H1 (cell line): ENCODE results near the gene LRATD1. TPM values are rescaled to one million over a fixed set of nuclear protein-coding genes. Genes with fewer than 3 reads are reported as not detected.

Experiments used
- CTCF ChIA-PET: fragments of 300-600 bp; sonication (Branson Sonifier 250); formaldehyde crosslinking; loops from one replicate; lab custom pipeline; 2021; ENCODE audit not compliant: partially characterized antibody; lab: Charles Lee
- POLR2A ChIA-PET: fragments of 300-600 bp; sonication (Branson Sonifier 250); formaldehyde crosslinking; loops from one replicate; lab custom pipeline; 2021; ENCODE audit warnings: inconsistent platforms; ENCODE audit not compliant: partially characterized antibody; lab: Charles Lee
- DNase-seq, 2 experiments: peaks; one replicate each; pipeline versions ENCODE4 v3.0.0 to v3.0.0-alpha.2; 2010 to 2022; ENCODE audit warnings: low spot score in 2 of 2, low read depth in 1 of 2, mixed read lengths in 1 of 2
- FAIRE-seq: peaks from 2 replicates; lab custom pipeline; 2011; peaks lifted over from hg19 to GRCh38; lab: Jason Lieb, UNC
- H2AFZ ChIP-seq: 2 replicates; pipeline ENCODE4 v1.8.1; 2012; ENCODE audit warnings: low read length, inconsistent platforms
- H2AK5ac ChIP-seq: 2 replicates; pipeline ENCODE4 v1.6.1; 2013; ENCODE audit warnings: low read depth, low read length
- H2BK120ac ChIP-seq: replicated peaks from 2 replicates; pipeline ENCODE3; 2013; ENCODE audit warnings: low read depth, low read length, inconsistent platforms
- H2BK12ac ChIP-seq: 2 replicates; pipeline ENCODE4 v1.6.1; 2013; ENCODE audit warnings: low read depth, low read length
- H2BK15ac ChIP-seq: 2 replicates; pipeline ENCODE4 v1.6.1; 2013; ENCODE audit warnings: low read length
- H2BK20ac ChIP-seq: 2 replicates; pipeline ENCODE4 v1.6.1; 2013; ENCODE audit warnings: low read length
- H2BK5ac ChIP-seq: 2 replicates; pipeline ENCODE4 v1.6.1; 2013; ENCODE audit warnings: low read depth, low read length
- H3K14ac ChIP-seq: 2 replicates; pipeline ENCODE4 v1.6.1; 2013; ENCODE audit warnings: inconsistent platforms; ENCODE audit not compliant: insufficient read length
- H3K18ac ChIP-seq: 2 replicates; pipeline ENCODE4 v1.6.1; 2013; ENCODE audit warnings: low read length; ENCODE audit errors: extremely low read depth
- H3K23ac ChIP-seq: 2 replicates; pipeline ENCODE4 v1.6.1; 2013; ENCODE audit warnings: inconsistent platforms; ENCODE audit not compliant: insufficient read length
- H3K23me2 ChIP-seq: 2 replicates; pipeline ENCODE4 v1.6.1; 2013; ENCODE audit warnings: low read depth, low read length
- H3K27ac ChIP-seq: 2 replicates; pipeline ENCODE4 v1.6.1; 2011; ENCODE audit warnings: low read depth, low read length, inconsistent platforms
- H3K27me3 ChIP-seq, 4 experiments: replicated peaks in 1 of 4; 1 replicate in 1 of 4; 2 replicates in 3 of 4; pipeline versions ENCODE4 v1.6.1 to v1.8.1; 2011 to 2013; ENCODE audit warnings: low read length in 3 of 4, mild to moderate bottlenecking in 3 of 4, inconsistent platforms in 2 of 4, mixed read lengths in 2 of 4, moderate library complexity in 1 of 4; ENCODE audit not compliant: control insufficient read depth in 3 of 4, insufficient read depth in 3 of 4; ENCODE audit errors: extremely low read depth in 1 of 4
- H3K36me3 ChIP-seq, 4 experiments: 2 replicates each; pipeline versions ENCODE4 v1.6.1 to v1.8.1; 2011 to 2013; ENCODE audit warnings: mild to moderate bottlenecking in 4 of 4, low read length in 3 of 4, moderate library complexity in 2 of 4, control low read depth in 1 of 4, inconsistent platforms in 1 of 4; ENCODE audit not compliant: insufficient read depth in 4 of 4, control insufficient read depth in 2 of 4
- H3K4ac ChIP-seq: replicated peaks from 2 replicates; pipeline ENCODE3; 2013; ENCODE audit warnings: low read length, low read depth, mixed read lengths, inconsistent platforms; ENCODE audit not compliant: insufficient read length
- H3K4me1 ChIP-seq, 4 experiments: replicated peaks in 1 of 4; 1 replicate in 1 of 4; 2 replicates in 3 of 4; pipeline versions ENCODE4 v1.6.1 to v1.8.1; 2011 to 2013; ENCODE audit warnings: low read length in 3 of 4, inconsistent platforms in 2 of 4, mixed read lengths in 1 of 4; ENCODE audit not compliant: insufficient read depth in 4 of 4, control insufficient read depth in 3 of 4
- H3K4me2 ChIP-seq, 2 experiments: 2 replicates each; pipeline versions ENCODE4 v1.6.1 to v1.8.1; 2011 to 2013; ENCODE audit warnings: low read depth in 2 of 2, low read length in 2 of 2, control low read depth in 1 of 2, inconsistent platforms in 1 of 2, mild to moderate bottlenecking in 1 of 2; ENCODE audit not compliant: insufficient read depth in 1 of 2
- H3K4me3 ChIP-seq, 4 experiments: fragments of 200-600, 300-600 bp in 1 of 4; sonication (generic), shearing (Covaris generic), sonication (Bioruptor Twin) in 1 of 4; 2 replicates each; pipeline versions ENCODE4 v1.5.1 to v1.8.1; 2011 to 2016; ENCODE audit warnings: low read length in 4 of 4, low read depth in 3 of 4, control low read depth in 2 of 4, inconsistent platforms in 2 of 4, mild to moderate bottlenecking in 2 of 4, mixed read lengths in 1 of 4, moderate library complexity in 1 of 4; ENCODE audit not compliant: insufficient read depth in 2 of 4; ENCODE audit errors: extremely low read depth in 1 of 4
- H3K56ac ChIP-seq: replicated peaks from 2 replicates; pipeline ENCODE3; 2013; ENCODE audit warnings: low read depth, mild to moderate bottlenecking, mixed read lengths, low read length, inconsistent platforms; ENCODE audit not compliant: insufficient read length
- H3K79me1 ChIP-seq: 2 replicates; pipeline ENCODE4 v1.6.1; 2013; ENCODE audit warnings: low read depth, low read length, control low read depth
- H3K79me2 ChIP-seq, 2 experiments: 2 replicates each; pipeline versions ENCODE4 v1.6.1 to v1.8.1; 2012 to 2013; ENCODE audit warnings: low read length in 2 of 2, mild to moderate bottlenecking in 2 of 2, inconsistent platforms in 1 of 2; ENCODE audit not compliant: insufficient read depth in 2 of 2, control insufficient read depth in 1 of 2
- H3K9ac ChIP-seq, 4 experiments: replicated peaks in 1 of 4; 1 replicate in 1 of 4; 2 replicates in 3 of 4; pipeline versions ENCODE4 v1.6.1 to v1.8.1; 2011 to 2013; ENCODE audit warnings: low read depth in 3 of 4, low read length in 3 of 4, control low read depth in 2 of 4, mild to moderate bottlenecking in 2 of 4, moderate library complexity in 2 of 4, inconsistent platforms in 1 of 4; ENCODE audit errors: extremely low read depth in 1 of 4
- H3K9me3 ChIP-seq, 2 experiments: 2 replicates each; pipeline versions ENCODE4 v1.6.1 to v1.8.1; 2012 to 2013; ENCODE audit warnings: mild to moderate bottlenecking in 2 of 2, moderate library complexity in 2 of 2, control low read depth in 1 of 2, inconsistent platforms in 1 of 2, low read depth in 1 of 2, low read length in 1 of 2, mixed read lengths in 1 of 2; ENCODE audit not compliant: insufficient read depth in 2 of 2
- H4K20me1 ChIP-seq, 2 experiments: replicated peaks in 1 of 2; 2 replicates each; pipeline versions ENCODE3 to v1.8.1; 2011 to 2013; ENCODE audit warnings: inconsistent platforms in 2 of 2, low read length in 2 of 2, mild to moderate bottlenecking in 1 of 2; ENCODE audit not compliant: insufficient read depth in 2 of 2, control insufficient read depth in 1 of 2
- H4K5ac ChIP-seq: 2 replicates; pipeline ENCODE4 v1.6.1; 2013; ENCODE audit warnings: low read length, low read depth, mixed read lengths, inconsistent platforms; ENCODE audit not compliant: insufficient read length
- H4K8ac ChIP-seq: 2 replicates; pipeline ENCODE4 v1.8.0; 2013; ENCODE audit warnings: mild to moderate bottlenecking, moderate library complexity, low read length, inconsistent platforms; ENCODE audit not compliant: insufficient read depth; ENCODE audit errors: extremely low read depth
- H4K91ac ChIP-seq: replicated peaks from 2 replicates; pipeline ENCODE3; 2013; ENCODE audit warnings: low read length, mixed read lengths, inconsistent platforms; ENCODE audit not compliant: insufficient read length
- CBX8 ChIP-seq: fragments of 300-800, 300-1000 bp; sonication (generic); IDR thresholded peaks from 2 replicates; pipeline ENCODE4 v1.7.1; 2016; ENCODE audit warnings: low read depth, low read length, borderline replicate concordance
- CREB1 ChIP-seq: IDR thresholded peaks from 2 replicates; pipeline ENCODE4 v1.6.1; 2012; ENCODE audit warnings: inconsistent platforms
- KDM4A ChIP-seq: IDR thresholded peaks from one replicate; pipeline ENCODE4 v1.7.1; 2012; ENCODE audit warnings: low read depth, mild to moderate bottlenecking, moderate library complexity, low read length, inconsistent platforms; ENCODE audit not compliant: severe bottlenecking
- NRF1 ChIP-seq: IDR thresholded peaks from 2 replicates; pipeline ENCODE4 v1.6.1; 2011; ENCODE audit warnings: mild to moderate bottlenecking, low read depth, low read length, improper control_type of control experiment
- SUZ12 ChIP-seq: fragments of 200-600 bp; sonication (generic); IDR thresholded peaks from 2 replicates; pipeline ENCODE4 v1.6.1; 2012; ENCODE audit warnings: mild to moderate bottlenecking, inconsistent platforms, low read length, moderate library complexity, mixed read lengths
- TCF12 ChIP-seq: IDR thresholded peaks from 2 replicates; pipeline ENCODE4 v1.6.1; 2011; ENCODE audit warnings: low read depth, mild to moderate bottlenecking, low read length
- WGBS, 2 experiments: shearing (Covaris generic) in 1 of 2; methylation state at CpG; one replicate each; pipeline versions ENCODE4 v1.1.6 to v1.1.7; 2013 to 2015; ENCODE audit warnings: low lambda C conversion rate in 2 of 2, mixed read lengths in 2 of 2, inconsistent platforms in 1 of 2, low coverage in 1 of 2, missing lambda C conversion rate in 1 of 2; ENCODE audit not compliant: insufficient replicate concordance in 2 of 2, insufficient coverage in 1 of 2, insufficient read length in 1 of 2; ENCODE audit errors: extremely low coverage in 1 of 2, missing lambda C conversion rate in 1 of 2; 5-methylcytosine and 5-hydroxymethylcytosine counted together
- polyA plus RNA-seq, 7 experiments: library from polyadenylated mRNA; depleted of rRNA in 3 of 7; stranded (reverse) in 5 of 7; unstranded in 2 of 7; fragments of >200 nt in 5 of 7; fragments of 200-250 nt in 2 of 7; gene quantifications; 1 replicate in 5 of 7; 2 replicates in 1 of 7; 4 replicates in 1 of 7; pipeline versions ENCODE4 v1.2.1 to v1.2.3, GENCODE V29; 2011 to 2013; ENCODE audit warnings: missing spikeins in 2 of 7, mixed read lengths in 2 of 7
- total RNA-seq: library from RNA; stranded (reverse); fragmentation: NEBNext Ultra II Directional; extraction: Animal tissue kit (Norgen Biotek cat#: 25700); gene quantifications from 2 replicates; pipeline ENCODE4 v1.2.1, GENCODE V29; 2021

Gene LRATD1
- total and polyA plus RNA-seq, 2 of the 8 experiments (the other 6 are each of a cell fraction or from before 2014, with no cell fraction given) = 1.2 to 2.3 TPM

DNA sequence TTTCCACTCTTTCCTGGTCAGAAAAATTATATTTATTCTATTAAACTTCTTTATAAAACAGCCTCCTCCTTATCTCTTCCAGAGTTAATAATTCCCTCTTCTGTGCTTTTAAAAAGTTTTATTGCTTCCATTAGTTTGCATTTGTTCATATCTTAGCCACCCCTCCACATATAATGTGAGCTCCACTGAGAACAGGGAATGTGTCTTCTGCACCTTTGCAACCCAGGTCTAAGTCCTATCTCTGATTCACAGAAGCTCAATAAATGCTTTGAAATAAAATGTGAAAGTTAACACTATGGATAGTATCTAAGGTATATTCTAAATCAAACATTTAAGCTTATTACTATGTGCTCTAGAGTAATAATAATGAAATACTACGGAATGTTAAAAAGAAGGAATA is 9.3 kb upstream of the LRATD1 start:
- 30% methylated on average over 1 of the region's 1 CpG; no CpG with 5 or more reads in 1 of the 2 experiments for whole genome bisulfite sequencing, 2 experiments
- no peaks in the 10 kb centered on the region for H3K36me3 ChIP-seq
- H3K9me3 ChIP-seq = no peaks in the 10 kb centered on the region
- no peak overlapping the region for H2AFZ ChIP-seq
- no peak overlapping the region for H3K4me2 ChIP-seq
- no peak overlapping the region for H3K4me3 ChIP-seq
- H2BK15ac ChIP-seq = no peak overlapping the region
- no peak overlapping the region for H3K18ac ChIP-seq
- no peak overlapping the region for H3K9ac ChIP-seq
- no peaks in the 10 kb centered on the region for H3K4me1 ChIP-seq
- no peaks in the 10 kb centered on the region for H3K79me1 ChIP-seq
- no peaks in the 10 kb centered on the region for H3K79me2 ChIP-seq
- DNase-seq (no peak), FAIRE-seq (no peak)
- H2BK120ac ChIP-seq = no peak overlapping the region
- H3K23ac ChIP-seq = no peak overlapping the region
- no peak overlapping the region for H3K56ac ChIP-seq
- no peak for TF ChIP-seq CBX8
- no peak for TF ChIP-seq CREB1
- TF ChIP-seq TCF12 = no peak
- TF ChIP-seq SUZ12 = no peak
- no peak for TF ChIP-seq KDM4A
- TF ChIP-seq NRF1 = no peak
- no peaks in the 10 kb centered on the region for H3K27me3 ChIP-seq
- H4K8ac ChIP-seq = no peak overlapping the region
- no peak overlapping the region for H4K5ac ChIP-seq
- no peak overlapping the region for H4K91ac ChIP-seq
- no peaks in the 10 kb centered on the region for H4K20me1 ChIP-seq
- no peak overlapping the region for H2BK5ac ChIP-seq
- ChIA-PET POLR2A (no interaction called here), CTCF (interaction anchor here (1.6 kb wide), 1 partner anchor 11 kb away, joined by 4 read pairs; no protein-coding TSS in a partner anchor)
- H3K14ac ChIP-seq = no peak overlapping the region
- no peak overlapping the region for H2BK12ac ChIP-seq
- H3K27ac ChIP-seq = no peak overlapping the region
- no peaks in the 10 kb centered on the region for H3K23me2 ChIP-seq
- H2AK5ac ChIP-seq = no peak overlapping the region
- H2BK20ac ChIP-seq = no peak overlapping the region
- no peak overlapping the region for H3K4ac ChIP-seq
